ENCODE results near the gene BEND3.
"Not testable (repeated sequence)": the region's sequence is repeated elsewhere in the genome, so short reads cannot be mapped to it uniquely, and the experiment has no call there.

The BEND3 gene

DNA sequence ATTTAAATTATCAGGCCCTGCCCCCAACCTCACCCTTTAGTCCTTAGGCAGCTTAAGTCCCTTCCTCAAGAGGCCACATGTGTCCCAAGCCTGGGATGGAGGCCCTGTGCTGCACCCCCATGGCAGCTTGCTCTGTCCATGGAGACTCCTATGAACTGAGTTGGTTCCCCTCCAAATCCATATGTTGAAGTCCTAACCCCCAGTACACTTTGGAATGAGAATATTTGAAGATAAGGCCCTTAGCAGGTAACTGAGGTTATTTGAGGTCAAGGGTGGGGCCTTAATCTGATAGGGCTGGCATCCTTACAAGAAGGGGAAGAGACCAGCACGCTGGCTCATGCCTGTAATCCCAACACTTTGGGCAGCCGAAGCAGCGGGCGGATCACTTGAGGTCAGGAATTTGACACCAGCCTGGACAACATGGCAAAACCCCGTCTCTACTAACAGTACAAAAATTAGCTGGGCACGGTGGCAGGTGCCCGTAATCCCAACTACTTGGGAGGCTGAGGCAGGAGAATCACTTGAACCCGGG, 6.7 kb upstream of the BEND3 start:
- no peak for DNase-seq

- DNase-seq = no peak
These were observed 6.0 kb upstream of the BEND3 start for GRCh38 chr6:107121266-107121665.

DNA sequence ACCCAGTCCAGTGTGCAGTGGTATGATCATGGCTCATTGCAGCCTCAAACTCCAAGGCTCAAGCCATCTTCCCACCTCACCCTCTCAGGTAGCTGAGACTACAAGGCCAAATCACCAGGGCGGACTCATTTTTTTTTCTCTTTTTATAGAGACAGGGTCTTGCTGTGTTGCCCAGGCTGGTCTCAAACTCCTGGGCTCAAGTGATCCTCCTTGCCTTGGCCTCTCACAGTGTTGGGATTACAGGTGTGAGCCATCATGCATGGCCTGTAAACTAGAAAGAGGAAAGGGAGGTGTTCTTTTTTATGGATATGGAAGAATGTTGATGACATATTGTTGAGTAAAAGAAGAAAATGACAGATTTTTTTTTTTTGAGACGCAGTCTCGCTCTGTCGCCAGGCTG, 5.1 kb upstream of the BEND3 start:
- DNase-seq = no peak

GRCh38 chr6:107118976-107119375, 3.7 kb upstream of the BEND3 start:
- DNase-seq = no peak

GRCh38 chr6:107118540-107118939, 3.2 kb upstream of the BEND3 start:
- not testable (repeated sequence) for DNase-seq

- no peak for DNase-seq
These were observed 1.6 kb upstream of the BEND3 start for GRCh38 chr6:107116931-107117330.

- peak in 11 of 58 donors; percentile 4 to 46 (median 10) for DNase-seq
These were observed 1.1 kb upstream of the BEND3 start for GRCh38 chr6:107116328-107116892.

DNA sequence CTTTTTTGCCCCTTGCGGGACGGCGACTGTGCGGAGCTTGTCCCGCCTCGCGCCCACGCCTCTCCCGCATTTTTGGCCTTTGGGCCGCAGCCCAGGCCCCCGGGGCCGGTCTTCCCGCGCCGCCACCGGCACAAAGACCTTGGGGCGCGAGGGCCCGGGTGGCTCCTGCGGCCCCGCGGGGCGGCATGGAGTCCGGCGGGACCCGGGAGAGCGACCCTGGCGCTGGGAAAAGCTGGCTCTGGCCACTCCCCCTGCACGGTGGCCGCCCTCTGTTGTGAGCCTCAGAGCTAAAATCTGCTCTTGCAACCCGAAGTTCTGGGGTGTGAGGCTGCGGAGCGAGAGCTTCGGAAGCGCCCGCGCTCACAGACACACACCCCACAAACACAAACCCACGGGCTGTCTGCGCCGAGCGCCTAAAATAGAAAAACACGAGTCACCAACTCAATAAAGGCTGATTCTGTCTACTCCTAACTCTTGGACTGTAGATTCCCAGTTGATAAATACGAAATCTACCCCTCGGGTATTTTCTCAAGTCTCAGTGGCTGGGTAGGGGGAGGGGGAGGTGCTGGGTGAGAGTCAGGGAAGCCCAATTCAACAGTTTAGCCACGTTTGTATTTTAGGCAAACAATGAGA, 496 bp upstream of the BEND3 start:
- DNase-seq = peak in 38 of 58 donors; percentile 8 to 51 (median 26)

GRCh38 chr6:107114213-107114925, 946 bp downstream of the BEND3 start:
- peak in 55 of 58 donors; percentile 14 to 84 (median 68) for DNase-seq

- no peak for DNase-seq
These were observed 5.1 kb downstream of the BEND3 start for GRCh38 chr6:107110200-107110599.

GRCh38 chr6:107108201-107108890, 7.0 kb downstream of the BEND3 start:
- DNase-seq = peak in 3 of 58 donors; percentile 6 to 28 (median 16)

- no peak for DNase-seq
These were observed 7.5 kb downstream of the BEND3 start for GRCh38 chr6:107107791-107108190.

GRCh38 chr6:107106165-107106564, 9.2 kb downstream of the BEND3 start:
- no peak for DNase-seq

- no peak for DNase-seq
These were observed 9.7 kb downstream of the BEND3 start for GRCh38 chr6:107105511-107106116.

- no peak for DNase-seq
These were observed 12.2 kb downstream of the BEND3 start for GRCh38 chr6:107103082-107103481.

DNA sequence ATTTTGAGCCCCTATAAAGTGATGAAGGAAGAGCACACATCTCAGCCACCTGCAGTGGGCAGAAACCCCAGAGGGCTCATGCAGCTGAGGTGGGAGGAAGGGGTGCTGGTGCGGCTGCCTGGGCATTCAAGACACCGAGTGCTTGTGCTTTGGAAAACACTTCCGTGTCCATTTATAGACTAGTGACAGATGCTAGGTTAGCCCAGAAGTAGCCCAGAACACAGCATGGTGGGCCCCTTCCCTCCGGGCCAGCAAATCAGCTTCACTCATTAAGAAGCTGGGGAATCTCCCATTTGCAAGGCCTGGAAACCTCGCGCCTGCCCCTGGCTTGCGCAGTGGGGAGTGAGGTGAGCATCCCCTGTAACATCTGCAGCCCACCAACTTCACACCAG, 12.9 kb downstream of the BEND3 start:
- no peak for DNase-seq

- DNase-seq = no peak
These were observed 13.5 kb downstream of the BEND3 start for GRCh38 chr6:107101686-107102413.

DNA sequence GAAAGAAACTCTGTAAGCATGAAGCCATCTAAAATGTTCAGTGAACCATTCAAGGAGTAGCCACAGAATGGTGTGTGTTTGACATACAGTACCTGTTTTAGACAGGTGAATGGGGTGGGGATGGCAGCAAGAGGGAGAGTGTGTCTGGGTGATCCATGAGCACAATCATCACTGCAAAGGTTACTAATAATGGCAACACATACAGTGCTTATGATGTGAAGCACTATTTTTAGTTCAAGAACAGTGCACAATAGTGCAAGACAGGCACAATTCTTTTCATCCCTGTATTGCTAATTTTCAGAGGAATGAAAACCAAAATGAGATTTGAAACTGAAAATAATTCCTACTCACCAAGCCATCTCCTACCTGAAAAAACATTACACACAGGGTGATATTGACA, 14.1 kb downstream of the BEND3 start:
- DNase-seq = no peak

GRCh38 chr6:107098436-107099307, 16.6 kb downstream of the BEND3 start:
- DNase-seq = no peak

DNA sequence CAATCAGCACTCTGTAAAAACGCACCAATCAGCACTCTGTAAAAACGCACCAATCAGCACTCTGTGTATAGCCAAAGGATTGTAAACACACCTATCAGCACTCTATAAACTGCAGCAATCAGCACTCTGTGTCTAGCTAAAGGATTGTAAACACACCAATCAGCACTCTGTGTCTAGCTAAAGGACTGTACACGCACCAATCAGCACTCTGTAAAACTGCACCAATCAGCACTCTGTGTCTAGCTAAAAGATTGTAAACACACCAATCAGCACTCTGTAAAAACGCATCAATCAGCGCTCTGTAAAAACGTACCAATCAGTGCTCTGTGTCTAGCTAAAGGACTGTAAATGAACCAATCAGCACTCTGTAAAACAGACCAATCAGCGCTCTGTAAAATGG, 30.9 kb downstream of the BEND3 start:
- DNase-seq = not testable (repeated sequence)
